B cell (primary cell): ENCODE measurements around the gene EYA4. TPM values are rescaled to one million over a fixed set of nuclear protein-coding genes. Genes with fewer than 3 reads are reported as not detected.

Experiments
- ATAC-seq: fragments of 200-7000 bp; cut with Tn5 transposase; one replicate; pipeline ENCODE4 v1.10.0; 2021; ENCODE audit warnings: low read depth, mild to moderate bottlenecking, moderate number of reproducible peaks, moderate library complexity
- CTCF ChIA-PET: fragments of 350-600 bp; sonication (Branson Sonifier 250); formaldehyde crosslinking; loops from one replicate; lab custom pipeline; 2021; ENCODE audit warnings: antibody characterized with exemption, inconsistent platforms; lab: Charles Lee
- POLR2A ChIA-PET: fragments of 350-600 bp; sonication (Branson Sonifier 250); formaldehyde crosslinking; loops from one replicate; lab custom pipeline; 2021; ENCODE audit warnings: antibody characterized with exemption; lab: Charles Lee
- DNase-seq: peaks from one replicate; pipeline ENCODE4 v3.0.0; 2013
- H2AFZ ChIP-seq: 2 replicates; pipeline ENCODE4 v1.6.1; 2012; ENCODE audit warnings: mild to moderate bottlenecking, low read depth, low read length; ENCODE audit not compliant: insufficient read depth, poor library complexity, severe bottlenecking
- H3K27ac ChIP-seq, 2 donors: 1 replicate in 1 of 2; 2 replicates in 1 of 2; pipeline ENCODE4 v1.5.1; 2012 to 2013; ENCODE audit warnings: low read length in 2 of 2, mild to moderate bottlenecking in 2 of 2, moderate library complexity in 1 of 2
- H3K27me3 ChIP-seq, 4 experiments: fragments of 200-600 bp in 1 of 4; sonication (generic) in 1 of 4; replicated peaks in 1 of 4; 1 replicate in 2 of 4; 2 replicates in 2 of 4; pipeline versions ENCODE4 v1.6.1 to v1.7.0; 2013 to 2016; ENCODE audit warnings: low read length in 3 of 4, mild to moderate bottlenecking in 2 of 4, mixed read lengths in 1 of 4, moderate library complexity in 1 of 4; ENCODE audit not compliant: insufficient read depth in 4 of 4, control insufficient read depth in 3 of 4; ENCODE audit errors: control extremely low read depth in 1 of 4
- H3K36me3 ChIP-seq, 2 experiments: replicated peaks in 1 of 2; 1 replicate in 1 of 2; 2 replicates in 1 of 2; pipeline versions ENCODE4 v1.6.1 to v1.7.1; 2013; ENCODE audit warnings: low read length in 1 of 2; ENCODE audit not compliant: insufficient read depth in 2 of 2, control insufficient read depth in 1 of 2; ENCODE audit errors: control extremely low read depth in 1 of 2, extremely low read depth in 1 of 2
- H3K4me1 ChIP-seq, 2 donors: fragments of 200-600 bp in 1 of 2; sonication (generic) in 1 of 2; 1 replicate in 1 of 2; 2 replicates in 1 of 2; pipeline versions ENCODE4 v1.5.1 to v1.6.1; 2013 to 2017; ENCODE audit warnings: low read length in 2 of 2; ENCODE audit not compliant: control insufficient read depth in 2 of 2, insufficient read depth in 2 of 2
- H3K4me2 ChIP-seq: replicated peaks from 2 replicates; pipeline ENCODE3; 2012; ENCODE audit warnings: mild to moderate bottlenecking, low read depth, low read length; ENCODE audit not compliant: poor library complexity, severe bottlenecking
- H3K4me3 ChIP-seq, 5 experiments: fragments of 200-600 bp in 1 of 5; sonication (generic) in 1 of 5; 1 replicate in 3 of 5; 2 replicates in 2 of 5; pipeline versions ENCODE4 v1.5.1 to v1.7.0; 2011 to 2016; ENCODE audit warnings: low read length in 4 of 5, mild to moderate bottlenecking in 4 of 5, low read depth in 2 of 5, control low read depth in 1 of 5, moderate library complexity in 1 of 5; ENCODE audit not compliant: insufficient read depth in 1 of 5; ENCODE audit errors: control extremely low read depth in 1 of 5, extremely low read depth in 1 of 5
- H3K79me2 ChIP-seq: fragments of 200-600 bp; sonication (generic); one replicate; pipeline ENCODE4 v1.6.0; 2016; ENCODE audit warnings: low read length; ENCODE audit not compliant: control insufficient read depth, insufficient read depth
- H3K9ac ChIP-seq: fragments of 200-600 bp; sonication (generic); 2 replicates; pipeline ENCODE4 v1.6.1; 2017; ENCODE audit warnings: mild to moderate bottlenecking, low read length, moderate library complexity
- H3K9me3 ChIP-seq, 3 donors: one replicate each; pipeline versions ENCODE4 v1.6.1 to v1.7.1; 2013; ENCODE audit warnings: low read length in 2 of 3; ENCODE audit not compliant: control insufficient read depth in 2 of 3, insufficient read depth in 1 of 3; ENCODE audit errors: control extremely low read depth in 1 of 3
- H4K20me1 ChIP-seq: 2 replicates; pipeline ENCODE4 v1.6.0; 2012; ENCODE audit warnings: mild to moderate bottlenecking, low read length; ENCODE audit not compliant: insufficient read depth, control insufficient read depth, poor library complexity, severe bottlenecking
- H3K27ac Mint-ChIP-seq: one replicate; pipeline ENCODE4 v1.8.0; 2021; ENCODE audit warnings: mixed read lengths
- H3K27me3 Mint-ChIP-seq: one replicate; pipeline ENCODE4 v1.8.0; 2021; ENCODE audit warnings: mixed read lengths
- H3K4me1 Mint-ChIP-seq: one replicate; pipeline ENCODE4 v1.8.0; 2021; ENCODE audit warnings: mixed read lengths
- H3K4me3 Mint-ChIP-seq: one replicate; pipeline ENCODE4 v1.8.0; 2021; ENCODE audit warnings: mixed read lengths
- H3K9me3 Mint-ChIP-seq: one replicate; pipeline ENCODE4 v1.8.0; 2022; ENCODE audit warnings: mixed read lengths; ENCODE audit not compliant: insufficient read depth
- EZH2 ChIP-seq: IDR thresholded peaks from 2 replicates; pipeline ENCODE4 v1.6.1; 2012; ENCODE audit warnings: borderline replicate concordance, low read depth, mild to moderate bottlenecking, moderate library complexity, low read length; ENCODE audit not compliant: insufficient read depth, poor library complexity, severe bottlenecking
- WGBS: methylation state at CpG from one replicate; pipeline ENCODE4 v1.1.5; 2013; ENCODE audit warnings: missing lambda C conversion rate; ENCODE audit not compliant: insufficient coverage; 5-methylcytosine and 5-hydroxymethylcytosine counted together
- intact Hi-C: fragments of 100-400 bp; cut with micrococcal nuclease; formaldehyde crosslinking; loops from one replicate; pipeline ENCODE4 v1.10.0; 2022
- polyA plus RNA-seq: library from polyadenylated mRNA; depleted of rRNA; stranded (reverse); fragments of >200 nt; gene quantifications from 2 replicates; pipeline ENCODE4 v1.2.3, GENCODE V29; 2012
- total RNA-seq, 2 donors: library from RNA; stranded (reverse); fragments of 120-200 nt in 1 of 2; gene quantifications; 1 replicate in 1 of 2; 2 replicates in 1 of 2; pipeline versions ENCODE4 v1.2.3 to v1.2.4, GENCODE V29; 2013 to 2022
- TF ChIP-seq, protein P1 (sequence below): fragments of 200-600 bp; IDR thresholded peaks from one replicate; pipeline ENCODE4 v1.8.0; 2022; ENCODE audit warnings: antibody characterized with exemption, mild to moderate bottlenecking

The EYA4 gene
- total and polyA plus RNA-seq, 2 donors (not counting 1 experiment from before 2014, with no cell fraction given): 0.49 TPM; not detected in 1

DNA sequence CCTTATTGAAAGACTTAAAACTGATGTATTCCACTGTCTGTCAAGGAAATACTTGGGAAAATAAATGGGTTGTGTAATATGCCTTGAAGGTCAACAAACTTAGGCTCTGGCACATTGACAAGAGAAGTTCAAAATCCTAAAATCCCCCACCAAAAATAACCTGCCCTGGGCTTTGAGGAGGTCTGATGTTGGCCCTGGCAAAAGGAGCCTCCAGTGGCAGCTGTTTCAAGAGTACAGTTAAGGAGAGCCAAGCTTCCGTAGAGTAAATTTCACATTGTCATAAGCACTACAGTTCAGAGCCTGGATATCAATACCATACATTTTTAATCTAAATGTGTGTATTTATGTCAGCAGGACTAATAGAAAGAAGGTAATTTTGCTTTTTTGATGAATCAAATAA lies 282.7 kb downstream of the EYA4 start:
- TF ChIP-seq, protein P1, sequence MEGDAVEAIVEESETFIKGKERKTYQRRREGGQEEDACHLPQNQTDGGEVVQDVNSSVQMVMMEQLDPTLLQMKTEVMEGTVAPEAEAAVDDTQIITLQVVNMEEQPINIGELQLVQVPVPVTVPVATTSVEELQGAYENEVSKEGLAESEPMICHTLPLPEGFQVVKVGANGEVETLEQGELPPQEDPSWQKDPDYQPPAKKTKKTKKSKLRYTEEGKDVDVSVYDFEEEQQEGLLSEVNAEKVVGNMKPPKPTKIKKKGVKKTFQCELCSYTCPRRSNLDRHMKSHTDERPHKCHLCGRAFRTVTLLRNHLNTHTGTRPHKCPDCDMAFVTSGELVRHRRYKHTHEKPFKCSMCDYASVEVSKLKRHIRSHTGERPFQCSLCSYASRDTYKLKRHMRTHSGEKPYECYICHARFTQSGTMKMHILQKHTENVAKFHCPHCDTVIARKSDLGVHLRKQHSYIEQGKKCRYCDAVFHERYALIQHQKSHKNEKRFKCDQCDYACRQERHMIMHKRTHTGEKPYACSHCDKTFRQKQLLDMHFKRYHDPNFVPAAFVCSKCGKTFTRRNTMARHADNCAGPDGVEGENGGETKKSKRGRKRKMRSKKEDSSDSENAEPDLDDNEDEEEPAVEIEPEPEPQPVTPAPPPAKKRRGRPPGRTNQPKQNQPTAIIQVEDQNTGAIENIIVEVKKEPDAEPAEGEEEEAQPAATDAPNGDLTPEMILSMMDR: no peak
- no peak for TF ChIP-seq EZH2
- H3K4me3 ChIP-seq: no peak overlapping the region
- Mint-ChIP-seq H3K9me3 (no peaks in the 10 kb centered on the region), H3K4me1 (no peaks in the 10 kb centered on the region), H3K27ac (no peak overlapping the region), H3K4me3 (no peak overlapping the region), H3K27me3 (peaks cover 7% of the 10 kb centered on the region)
- DNase-seq: no peak
- no peak overlapping the region for H3K27ac ChIP-seq
- H3K4me1 ChIP-seq: no peaks in the 10 kb centered on the region
- H3K36me3 ChIP-seq: no peaks in the 10 kb centered on the region
- ATAC-seq: no peak
- intact Hi-C loops: no loop called here
- WGBS: no CpG with 5 or more reads among the region's 1 CpG
- no peaks in the 10 kb centered on the region for H3K79me2 ChIP-seq
- ChIA-PET CTCF (no interaction called here), POLR2A (no interaction called here)
- H2AFZ ChIP-seq: no peak overlapping the region
- H3K9ac ChIP-seq: no peak overlapping the region
- no peak overlapping the region for H3K4me2 ChIP-seq
- no peaks in the 10 kb centered on the region for H4K20me1 ChIP-seq
- H3K27me3 ChIP-seq: no peaks in the 10 kb centered on the region
- H3K9me3 ChIP-seq: no peaks in the 10 kb centered on the region

DNA sequence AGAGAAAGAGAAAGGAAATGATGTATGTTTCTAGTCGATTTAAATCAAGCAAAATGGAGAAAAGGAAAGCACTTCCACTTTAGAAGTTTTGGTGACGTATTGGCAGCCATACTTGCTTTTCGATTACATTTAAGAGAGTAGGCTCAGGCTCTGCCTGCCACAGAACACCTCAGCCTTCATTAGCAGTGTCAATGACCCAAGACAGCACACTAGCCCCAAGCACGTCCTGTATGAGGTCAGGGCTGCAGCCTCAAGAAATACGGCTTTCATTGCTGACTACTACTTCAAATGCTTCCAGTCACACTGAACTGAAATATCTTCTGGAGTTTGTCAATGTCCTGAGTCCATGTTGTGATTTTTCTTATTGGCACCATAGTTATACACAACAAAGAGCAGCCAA lies 285.3 kb downstream of the EYA4 start:
- no peak overlapping the region for H3K4me3 ChIP-seq
- intact Hi-C loops: no loop called here
- no peaks in the 10 kb centered on the region for H3K9me3 Mint-ChIP-seq
- no peak overlapping the region for H3K27ac ChIP-seq
- CTCF ChIA-PET: no interaction called here
- H3K4me3 Mint-ChIP-seq: no peak overlapping the region
- H3K4me2 ChIP-seq: no peak overlapping the region
- H3K27me3 ChIP-seq: no peaks in the 10 kb centered on the region
- no peaks in the 10 kb centered on the region for H3K79me2 ChIP-seq
- no peaks in the 10 kb centered on the region for H3K36me3 ChIP-seq
- POLR2A ChIA-PET: no interaction called here
- no peak overlapping the region for H3K27ac Mint-ChIP-seq
- H2AFZ ChIP-seq: no peak overlapping the region
- no peaks in the 10 kb centered on the region for H3K4me1 ChIP-seq
- TF ChIP-seq, protein P1: no peak
- DNase-seq: no peak
- H3K27me3 Mint-ChIP-seq: peaks cover 10% of the 10 kb centered on the region
- WGBS: 90% methylated on average over 2 of the region's 5 CpGs
- ATAC-seq: no peak
- no peak overlapping the region for H3K9ac ChIP-seq
- no peaks in the 10 kb centered on the region for H4K20me1 ChIP-seq
- no peaks in the 10 kb centered on the region for H3K4me1 Mint-ChIP-seq
- H3K9me3 ChIP-seq: no peaks in the 10 kb centered on the region
